ENCODE results near the gene RBBP8NL. TPM values are rescaled to one million over a fixed set of nuclear protein-coding genes. Genes with fewer than 3 reads are reported as not detected.

RBBP8NL gene
- total RNA-seq, 6 experiments from 2014 or later, result not detected

GRCh38 chr20:62402456-62403150 is 24.7 kb downstream of the RBBP8NL start:
- H3K36me3 Mint-ChIP-seq (ENCODE audit: low read depth), result peaks cover 4% of the 10 kb centered on the region; the same call in 1 of the 2 replicates
- no peaks in the 10 kb centered on the region; the same call in 1 of the 2 replicates for H3K27me3 Mint-ChIP-seq (ENCODE audit: insufficient read depth)
- H3K9me3 Mint-ChIP-seq, result peaks cover 7% of the 10 kb centered on the region; the same call in 1 of the 2 replicates
- no peak for DNase-seq
- no peak for TF ChIP-seq CTCF (IDR thresholded peaks at IDR 0.05)
- H3K4me1 Mint-ChIP-seq (ENCODE audit: low read depth), result peaks cover 11% of the 10 kb centered on the region
- no peak overlapping the region for H3K4me3 Mint-ChIP-seq
- H3K27ac Mint-ChIP-seq, result no peak overlapping the region

- H3K9me3 Mint-ChIP-seq, result peaks cover 8% of the 10 kb centered on the region; the same call in 1 of the 2 replicates
- TF ChIP-seq CTCF (IDR thresholded peaks at IDR 0.05), result no peak
- no peak overlapping the region for H3K4me3 Mint-ChIP-seq
- H3K36me3 Mint-ChIP-seq (ENCODE audit: low read depth), result peaks cover 10% of the 10 kb centered on the region; the same call in 1 of the 2 replicates
- peaks cover 11% of the 10 kb centered on the region for H3K4me1 Mint-ChIP-seq (ENCODE audit: low read depth)
- no peak for DNase-seq
- H3K27me3 Mint-ChIP-seq (ENCODE audit: insufficient read depth), result no peaks in the 10 kb centered on the region; the same call in 1 of the 2 replicates
- no peak overlapping the region for H3K27ac Mint-ChIP-seq
These were observed 26.0 kb downstream of the RBBP8NL start for GRCh38 chr20:62401331-62401779.

GRCh38 chr20:62400541-62400940 is 26.8 kb downstream of the RBBP8NL start:
- Mint-ChIP-seq H3K4me1 (ENCODE audit: low read depth) (peaks cover 5% of the 10 kb centered on the region), H3K9me3 (peaks cover 8% of the 10 kb centered on the region; the same call in 1 of the 2 replicates), H3K27me3 (ENCODE audit: insufficient read depth) (no peaks in the 10 kb centered on the region; the same call in 1 of the 2 replicates), H3K36me3 (ENCODE audit: low read depth) (peaks cover 10% of the 10 kb centered on the region; the same call in 1 of the 2 replicates), H3K4me3 (no peak overlapping the region), H3K27ac (no peak overlapping the region)
- DNase-seq, result no peak
- TF ChIP-seq CTCF (IDR thresholded peaks at IDR 0.05), result no peak

GRCh38 chr20:62400021-62400420 is 27.3 kb downstream of the RBBP8NL start:
- Mint-ChIP-seq H3K4me3 (no peak overlapping the region), H3K27me3 (ENCODE audit: insufficient read depth) (no peaks in the 10 kb centered on the region; the same call in 1 of the 2 replicates), H3K4me1 (ENCODE audit: low read depth) (no peaks in the 10 kb centered on the region), H3K9me3 (peaks cover 8% of the 10 kb centered on the region; the same call in 1 of the 2 replicates), H3K27ac (no peak overlapping the region), H3K36me3 (ENCODE audit: low read depth) (peaks cover 10% of the 10 kb centered on the region; the same call in 1 of the 2 replicates)
- no peak for TF ChIP-seq CTCF (IDR thresholded peaks at IDR 0.05)
- no peak for DNase-seq

GRCh38 chr20:62398120-62398821 is 29.1 kb downstream of the RBBP8NL start:
- TF ChIP-seq CTCF (IDR thresholded peaks at IDR 0.05), result no peak
- no peak for DNase-seq
- Mint-ChIP-seq H3K4me3 (no peak overlapping the region), H3K36me3 (ENCODE audit: low read depth) (peaks cover 10% of the 10 kb centered on the region; the same call in 1 of the 2 replicates), H3K27ac (no peak overlapping the region), H3K27me3 (ENCODE audit: insufficient read depth) (no peaks in the 10 kb centered on the region; the same call in 1 of the 2 replicates), H3K9me3 (peaks cover 8% of the 10 kb centered on the region; the same call in 1 of the 2 replicates), H3K4me1 (ENCODE audit: low read depth) (no peaks in the 10 kb centered on the region)
